Measurements from ENCODE around the gene C2CD3.

- TF ChIP-seq CTCF (IDR thresholded peaks at IDR 0.05; ENCODE audit: insufficient read depth, low read depth, low read length) (no peak), EZH2 (IDR thresholded peaks at IDR 0.05; ENCODE audit: insufficient read depth, low read length) (no peak)
Observed at GRCh38 chr11:74069146-74070046, 101.4 kb downstream of the C2CD3 start.

Measured in astrocyte (in vitro differentiated cells and primary cell).